H1 (cell line): Measurements from ENCODE around the gene FTL. TPM values are rescaled to one million over a fixed set of nuclear protein-coding genes. Genes with fewer than 3 reads are reported as not detected.

Experiments
- ASH2L ChIP-seq: fragments of 200-600, 300-600 bp; sonication (generic); IDR thresholded peaks from one replicate; pipeline ENCODE4 v1.7.1; 2017; ENCODE audit warnings: low read length
- CEBPB ChIP-seq: IDR thresholded peaks from 2 replicates; pipeline ENCODE4 v1.6.1; 2012; ENCODE audit warnings: low read depth, low read length
- PHF8 ChIP-seq: fragments of 200-600 bp; sonication (generic); conservative IDR thresholded peaks from 2 replicates; pipeline ENCODE4 v1.7.1; 2012; ENCODE audit warnings: low read depth, mild to moderate bottlenecking, inconsistent platforms, low read length, moderate library complexity
- TEAD4 ChIP-seq: IDR thresholded peaks from 2 replicates; pipeline ENCODE4 v1.6.1; 2012; ENCODE audit warnings: low read depth, low read length, inconsistent platforms, mixed read lengths
- polyA plus RNA-seq, 7 experiments: library from polyadenylated mRNA; depleted of rRNA in 3 of 7; stranded (reverse) in 5 of 7; unstranded in 2 of 7; fragments of >200 nt in 5 of 7; fragments of 200-250 nt in 2 of 7; gene quantifications; 1 replicate in 5 of 7; 2 replicates in 1 of 7; 4 replicates in 1 of 7; pipeline versions ENCODE4 v1.2.1 to v1.2.3, GENCODE V29; 2011 to 2013; ENCODE audit warnings: missing spikeins in 2 of 7, mixed read lengths in 2 of 7
- total RNA-seq: library from RNA; stranded (reverse); fragmentation: NEBNext Ultra II Directional; extraction: Animal tissue kit (Norgen Biotek cat#: 25700); gene quantifications from 2 replicates; pipeline ENCODE4 v1.2.1, GENCODE V29; 2021

Gene FTL
- total and polyA plus RNA-seq, 2 of the 8 experiments (the other 6 are each of a cell fraction or from before 2014, with no cell fraction given): 1,751 to 2,427 TPM

DNA sequence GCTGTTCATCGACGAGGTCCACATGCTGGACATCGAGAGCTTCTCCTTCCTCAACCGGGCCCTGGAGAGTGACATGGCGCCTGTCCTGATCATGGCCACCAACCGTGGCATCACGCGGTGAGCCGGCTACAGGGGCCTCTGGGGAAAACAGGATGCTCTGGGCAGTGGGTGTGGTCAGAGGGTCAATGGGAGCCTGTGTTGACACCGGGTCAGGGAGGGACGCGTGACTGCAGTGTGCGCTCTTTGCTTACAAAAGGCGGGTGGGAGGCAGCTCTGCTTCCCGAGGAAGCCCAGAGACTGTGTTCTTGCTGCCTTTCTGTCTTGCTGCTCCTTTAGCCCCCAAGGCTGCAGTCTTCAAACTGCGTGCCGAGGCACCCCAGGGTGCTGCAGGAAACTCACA is 46.1 kb downstream of the FTL start (continued):
- TF ChIP-seq PHF8 (no peak), TEAD4 (no peak), ASH2L (no peak), CEBPB (no peak)
- TF ChIP-seq, all 59 proteins: peak for 0
